A549 (cell line): Measurements from ENCODE around the gene WNT3A.

ENCODE experiments used
- CHD2 ChIP-seq: fragments of 150-350 bp; IDR thresholded peaks from 2 replicates; pipeline ENCODE4 v1.6.1; 2014; ENCODE audit warnings: low read length; ENCODE audit not compliant: partially characterized antibody
- CHD4 ChIP-seq: fragments of 200-600 bp; sonication (generic); IDR thresholded peaks from 2 replicates; pipeline ENCODE4 v1.6.1; 2016; ENCODE audit warnings: antibody characterized with exemption, mild to moderate bottlenecking, borderline replicate concordance
- KDM1A ChIP-seq: fragments of 200-600 bp; sonication (generic); IDR thresholded peaks from 2 replicates; pipeline ENCODE4 v1.6.1; 2016; ENCODE audit warnings: low read depth, mild to moderate bottlenecking
- NR3C1 ChIP-seq: fragments of >200 bp; sonication (Bioruptor Twin); formaldehyde crosslinking; IDR thresholded peaks from 3 replicates; pipeline ENCODE4 v1.6.1; 2017
- RFX5 ChIP-seq: fragments of 450-650 bp; IDR thresholded peaks from 2 replicates; pipeline ENCODE4 v1.7.1; 2014; ENCODE audit warnings: antibody characterized with exemption, mild to moderate bottlenecking, moderate library complexity
- TFCP2L1 ChIP-seq: fragments of 250-450 bp; sonication (Bioruptor Pico); IDR thresholded peaks from 2 replicates; pipeline ENCODE4 v1.5.0; 2021; ENCODE audit warnings: mild to moderate bottlenecking
- TF ChIP-seq, protein P1 (sequence below): fragments of >200 bp; sonication (Bioruptor Twin); formaldehyde crosslinking; IDR thresholded peaks from 3 replicates; pipeline ENCODE4 v1.5.1; 2016
- TF ChIP-seq, protein P2 (sequence below): fragments of 200-600 bp; sonication (generic); IDR thresholded peaks from 2 replicates; pipeline ENCODE4 v1.6.1; 2016; ENCODE audit warnings: antibody characterized with exemption, mild to moderate bottlenecking, moderate library complexity
- TF ChIP-seq, protein P3 (sequence below): fragments of >200 bp; sonication (Bioruptor Twin); formaldehyde crosslinking; IDR thresholded peaks from 3 replicates; pipeline ENCODE4 v1.6.1; 2016

DNA sequence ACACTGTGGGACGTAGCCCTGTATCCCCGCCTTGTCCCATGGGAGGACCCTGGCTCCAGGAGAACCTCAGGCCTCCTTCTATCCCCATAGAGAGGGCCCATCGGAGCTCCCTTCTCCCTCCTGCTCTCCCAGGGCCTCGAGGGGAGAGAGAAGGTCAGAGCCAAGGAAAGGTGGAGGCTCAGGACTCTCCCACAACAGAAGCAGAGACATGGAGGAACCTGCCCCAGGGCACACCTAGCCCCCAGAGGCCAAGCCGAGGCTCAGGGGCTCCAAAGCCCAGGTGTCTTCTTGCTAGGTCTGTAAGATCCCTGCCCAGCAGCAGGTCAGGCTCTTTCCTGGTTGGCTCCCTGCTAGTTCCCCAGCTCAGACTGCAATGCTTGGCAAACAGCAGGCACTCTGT is 41.3 kb downstream of the WNT3A start:
- TF ChIP-seq CHD4 (no peak), KDM1A (no peak), RFX5 (no peak), TFCP2L1 (CRISPR knock-in tag) (no peak), NR3C1 (no peak), CHD2 (no peak)
- TF ChIP-seq, protein P1, sequence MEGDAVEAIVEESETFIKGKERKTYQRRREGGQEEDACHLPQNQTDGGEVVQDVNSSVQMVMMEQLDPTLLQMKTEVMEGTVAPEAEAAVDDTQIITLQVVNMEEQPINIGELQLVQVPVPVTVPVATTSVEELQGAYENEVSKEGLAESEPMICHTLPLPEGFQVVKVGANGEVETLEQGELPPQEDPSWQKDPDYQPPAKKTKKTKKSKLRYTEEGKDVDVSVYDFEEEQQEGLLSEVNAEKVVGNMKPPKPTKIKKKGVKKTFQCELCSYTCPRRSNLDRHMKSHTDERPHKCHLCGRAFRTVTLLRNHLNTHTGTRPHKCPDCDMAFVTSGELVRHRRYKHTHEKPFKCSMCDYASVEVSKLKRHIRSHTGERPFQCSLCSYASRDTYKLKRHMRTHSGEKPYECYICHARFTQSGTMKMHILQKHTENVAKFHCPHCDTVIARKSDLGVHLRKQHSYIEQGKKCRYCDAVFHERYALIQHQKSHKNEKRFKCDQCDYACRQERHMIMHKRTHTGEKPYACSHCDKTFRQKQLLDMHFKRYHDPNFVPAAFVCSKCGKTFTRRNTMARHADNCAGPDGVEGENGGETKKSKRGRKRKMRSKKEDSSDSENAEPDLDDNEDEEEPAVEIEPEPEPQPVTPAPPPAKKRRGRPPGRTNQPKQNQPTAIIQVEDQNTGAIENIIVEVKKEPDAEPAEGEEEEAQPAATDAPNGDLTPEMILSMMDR: no peak
- TF ChIP-seq, protein P2, sequence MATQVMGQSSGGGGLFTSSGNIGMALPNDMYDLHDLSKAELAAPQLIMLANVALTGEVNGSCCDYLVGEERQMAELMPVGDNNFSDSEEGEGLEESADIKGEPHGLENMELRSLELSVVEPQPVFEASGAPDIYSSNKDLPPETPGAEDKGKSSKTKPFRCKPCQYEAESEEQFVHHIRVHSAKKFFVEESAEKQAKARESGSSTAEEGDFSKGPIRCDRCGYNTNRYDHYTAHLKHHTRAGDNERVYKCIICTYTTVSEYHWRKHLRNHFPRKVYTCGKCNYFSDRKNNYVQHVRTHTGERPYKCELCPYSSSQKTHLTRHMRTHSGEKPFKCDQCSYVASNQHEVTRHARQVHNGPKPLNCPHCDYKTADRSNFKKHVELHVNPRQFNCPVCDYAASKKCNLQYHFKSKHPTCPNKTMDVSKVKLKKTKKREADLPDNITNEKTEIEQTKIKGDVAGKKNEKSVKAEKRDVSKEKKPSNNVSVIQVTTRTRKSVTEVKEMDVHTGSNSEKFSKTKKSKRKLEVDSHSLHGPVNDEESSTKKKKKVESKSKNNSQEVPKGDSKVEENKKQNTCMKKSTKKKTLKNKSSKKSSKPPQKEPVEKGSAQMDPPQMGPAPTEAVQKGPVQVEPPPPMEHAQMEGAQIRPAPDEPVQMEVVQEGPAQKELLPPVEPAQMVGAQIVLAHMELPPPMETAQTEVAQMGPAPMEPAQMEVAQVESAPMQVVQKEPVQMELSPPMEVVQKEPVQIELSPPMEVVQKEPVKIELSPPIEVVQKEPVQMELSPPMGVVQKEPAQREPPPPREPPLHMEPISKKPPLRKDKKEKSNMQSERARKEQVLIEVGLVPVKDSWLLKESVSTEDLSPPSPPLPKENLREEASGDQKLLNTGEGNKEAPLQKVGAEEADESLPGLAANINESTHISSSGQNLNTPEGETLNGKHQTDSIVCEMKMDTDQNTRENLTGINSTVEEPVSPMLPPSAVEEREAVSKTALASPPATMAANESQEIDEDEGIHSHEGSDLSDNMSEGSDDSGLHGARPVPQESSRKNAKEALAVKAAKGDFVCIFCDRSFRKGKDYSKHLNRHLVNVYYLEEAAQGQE: no peak
- TF ChIP-seq, protein P3, sequence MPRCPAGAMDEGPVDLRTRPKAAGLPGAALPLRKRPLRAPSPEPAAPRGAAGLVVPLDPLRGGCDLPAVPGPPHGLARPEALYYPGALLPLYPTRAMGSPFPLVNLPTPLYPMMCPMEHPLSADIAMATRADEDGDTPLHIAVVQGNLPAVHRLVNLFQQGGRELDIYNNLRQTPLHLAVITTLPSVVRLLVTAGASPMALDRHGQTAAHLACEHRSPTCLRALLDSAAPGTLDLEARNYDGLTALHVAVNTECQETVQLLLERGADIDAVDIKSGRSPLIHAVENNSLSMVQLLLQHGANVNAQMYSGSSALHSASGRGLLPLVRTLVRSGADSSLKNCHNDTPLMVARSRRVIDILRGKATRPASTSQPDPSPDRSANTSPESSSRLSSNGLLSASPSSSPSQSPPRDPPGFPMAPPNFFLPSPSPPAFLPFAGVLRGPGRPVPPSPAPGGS: no peak
